OCI-LY1 (cell line): Measurements from ENCODE around the gene MEGF6.

Experiments used
- H2AFZ ChIP-seq: fragments of 200-600 bp; sonication (generic), shearing (Covaris generic); 2 replicates; pipeline ENCODE4 v1.6.0; 2014; ENCODE audit warnings: antibody characterized with exemption, mild to moderate bottlenecking, low read length
- H3F3A ChIP-seq: fragments of 200-600 bp; sonication (generic), shearing (Covaris generic); 2 replicates; pipeline ENCODE4 v1.6.0; 2014; ENCODE audit warnings: mild to moderate bottlenecking, antibody characterized with exemption, low read length, moderate library complexity; ENCODE audit not compliant: insufficient read depth
- H3K27ac ChIP-seq: fragments of 200-600 bp; sonication (generic); 2 replicates; pipeline ENCODE4 v1.5.1; 2014; ENCODE audit warnings: low read length, mixed run types, mild to moderate bottlenecking, low read depth; ENCODE audit not compliant: poor library complexity, severe bottlenecking
- H3K27me3 ChIP-seq: fragments of 200-600 bp; sonication (generic); 2 replicates; pipeline ENCODE4 v1.6.0; 2014; ENCODE audit warnings: antibody characterized with exemption, mild to moderate bottlenecking, low read length, moderate library complexity; ENCODE audit not compliant: insufficient read depth
- H3K36me3 ChIP-seq: fragments of 200-600 bp; sonication (generic); 2 replicates; pipeline ENCODE4 v1.6.1; 2014; ENCODE audit warnings: mild to moderate bottlenecking, antibody characterized with exemption, low read length, moderate library complexity, mixed read lengths; ENCODE audit not compliant: insufficient read depth
- H3K4me1 ChIP-seq: fragments of 200-600 bp; sonication (generic); 2 replicates; pipeline ENCODE4 v1.5.1; 2014; ENCODE audit warnings: mild to moderate bottlenecking, low read length, moderate library complexity; ENCODE audit not compliant: insufficient read depth, severe bottlenecking
- H3K4me2 ChIP-seq: fragments of 200-600 bp; sonication (generic), shearing (Covaris generic); 2 replicates; pipeline ENCODE4 v1.6.1; 2014; ENCODE audit warnings: low read length
- H3K4me3 ChIP-seq: fragments of 200-600 bp; sonication (generic); 2 replicates; pipeline ENCODE4 v1.5.1; 2014; ENCODE audit warnings: low read length, low read depth, mild to moderate bottlenecking, mixed read lengths; ENCODE audit not compliant: poor library complexity, severe bottlenecking
- H3K79me2 ChIP-seq: fragments of 200-600 bp; shearing (Covaris generic); 2 replicates; pipeline ENCODE4 v1.6.1; 2016; ENCODE audit warnings: mixed run types, low read length, mixed read lengths; ENCODE audit not compliant: insufficient read depth
- H3K9ac ChIP-seq: fragments of 200-600 bp; sonication (generic), shearing (Covaris generic); 2 replicates; pipeline ENCODE4 v1.6.1; 2014; ENCODE audit warnings: mild to moderate bottlenecking, low read length, mixed read lengths
- H3K9me2 ChIP-seq: fragments of 200-600 bp; sonication (generic), shearing (Covaris generic); 2 replicates; pipeline ENCODE4 v1.6.1; 2014; ENCODE audit warnings: low read depth, mild to moderate bottlenecking, low read length, mixed read lengths
- H3K9me3 ChIP-seq: fragments of 200-600 bp; shearing (Covaris generic); 2 replicates; pipeline ENCODE4 v1.6.1; 2014; ENCODE audit warnings: low read length, mixed read lengths
- H4K20me1 ChIP-seq: fragments of 200-600 bp; sonication (generic), shearing (Covaris generic); 2 replicates; pipeline ENCODE4 v1.6.0; 2016; ENCODE audit warnings: mild to moderate bottlenecking, low read length; ENCODE audit not compliant: insufficient read depth
- CTCF ChIP-seq: fragments of 200-600 bp; sonication (generic), shearing (Covaris generic); IDR thresholded peaks from 2 replicates; pipeline ENCODE4 v1.5.1; 2017; ENCODE audit warnings: mild to moderate bottlenecking, antibody characterized with exemption, low read length, moderate library complexity, mixed read lengths
- EZH2 ChIP-seq: fragments of 200-600 bp; sonication (generic), shearing (Covaris generic); IDR thresholded peaks from 2 replicates; pipeline ENCODE4 v1.8.0; 2017; ENCODE audit warnings: borderline replicate concordance, mixed run types, mild to moderate bottlenecking, antibody characterized with exemption, low read length, moderate library complexity, mixed read lengths

MEGF6 gene

GRCh38 chr1:3505161-3505560 is 106.1 kb downstream of the MEGF6 start:
- Histone ChIP-seq H3K9ac (no peak overlapping the region), H3K4me3 (no peak overlapping the region), H3K27ac (no peak overlapping the region), H3K4me1 (no peaks in the 10 kb centered on the region), H4K20me1 (no peaks in the 10 kb centered on the region), H3K9me3 (no peaks in the 10 kb centered on the region), H3F3A (no peaks in the 10 kb centered on the region), H2AFZ (no peak overlapping the region), H3K9me2 (no peaks in the 10 kb centered on the region), H3K4me2 (no peak overlapping the region), H3K79me2 (no peaks in the 10 kb centered on the region), H3K36me3 (no peaks in the 10 kb centered on the region), H3K27me3 (peaks cover 5% of the 10 kb centered on the region; the same call in 1 of the 2 replicates)
- TF ChIP-seq EZH2 (no peak), CTCF (no peak)

- no peak overlapping the region for H3K9ac ChIP-seq
- H3K4me1 ChIP-seq: no peaks in the 10 kb centered on the region
- H3F3A ChIP-seq: no peaks in the 10 kb centered on the region
- TF ChIP-seq EZH2: no peak
- no peak for TF ChIP-seq CTCF
- H3K4me3 ChIP-seq: no peak overlapping the region
- no peaks in the 10 kb centered on the region for H3K79me2 ChIP-seq
- H4K20me1 ChIP-seq: no peaks in the 10 kb centered on the region
- no peak overlapping the region for H3K4me2 ChIP-seq
- no peak overlapping the region for H3K27ac ChIP-seq
- H3K36me3 ChIP-seq: no peaks in the 10 kb centered on the region
- H3K27me3 ChIP-seq: peaks cover 5% of the 10 kb centered on the region; the same call in 1 of the 2 replicates
- H2AFZ ChIP-seq: no peak overlapping the region
- H3K9me2 ChIP-seq: no peaks in the 10 kb centered on the region
- H3K9me3 ChIP-seq: no peaks in the 10 kb centered on the region
These were observed 106.5 kb downstream of the MEGF6 start for GRCh38 chr1:3504822-3505153.

- H3K9ac ChIP-seq: no peak overlapping the region
- H3K9me2 ChIP-seq: no peaks in the 10 kb centered on the region
- peaks cover 5% of the 10 kb centered on the region; the same call in 1 of the 2 replicates for H3K27me3 ChIP-seq
- H3K4me3 ChIP-seq: no peak overlapping the region
- H3K4me2 ChIP-seq: no peak overlapping the region
- H3K79me2 ChIP-seq: no peaks in the 10 kb centered on the region
- H2AFZ ChIP-seq: no peak overlapping the region
- no peaks in the 10 kb centered on the region for H3F3A ChIP-seq
- no peaks in the 10 kb centered on the region for H3K9me3 ChIP-seq
- H4K20me1 ChIP-seq: no peaks in the 10 kb centered on the region
- TF ChIP-seq CTCF (no peak), EZH2 (no peak)
- H3K27ac ChIP-seq: no peak overlapping the region
- no peaks in the 10 kb centered on the region for H3K4me1 ChIP-seq
- no peaks in the 10 kb centered on the region for H3K36me3 ChIP-seq
These were observed 107.0 kb downstream of the MEGF6 start for GRCh38 chr1:3504151-3504821.
